HepG2 (cell line): ENCODE data around the gene CACNA2D1. TPM values are rescaled to one million over a fixed set of nuclear protein-coding genes. Genes with fewer than 3 reads are reported as not detected.

Experiments used
- ATAC-seq: fragments of 200-7000 bp; cut with Tn5 transposase; 3 replicates; pipeline ENCODE4 v1.9.1; 2020; ENCODE audit warnings: mild to moderate bottlenecking, moderate library complexity
- BruUV-seq: library from RNA; stranded (reverse); fragments of 400-500 nt; replicated peaks from 2 replicates; lab custom pipeline; 2021; lab: Mats Ljungman, UMichigan
- CTCF ChIA-PET: fragments of 300-600 bp; formaldehyde crosslinking; extraction: SDS; loops from one replicate; lab custom pipeline; 2021; ENCODE audit warnings: low total read pairs, inconsistent platforms, low intra/inter-chr PET ratio; lab: Yijun Ruan, JAX
- POLR2A ChIA-PET: fragments of 350-600 bp; sonication (Branson Sonifier 250); formaldehyde crosslinking; loops from one replicate; lab custom pipeline; 2020; ENCODE audit warnings: antibody characterized with exemption, inconsistent platforms; lab: Yijun Ruan, JAX
- DNase-seq: peaks from one replicate; pipeline ENCODE4 v3.0.0-alpha.2; 2015; ENCODE audit warnings: low spot score
- FAIRE-seq: peaks from 3 replicates; lab custom pipeline; 2011; peaks lifted over from hg19 to GRCh38; lab: Jason Lieb, UNC
- H2AFZ ChIP-seq: one replicate; pipeline ENCODE4 v1.6.1; 2011; ENCODE audit warnings: low read length, inconsistent platforms
- H3K27ac ChIP-seq: fragments of 300-600 bp; 3 replicates; pipeline ENCODE4 v1.8.0; 2011; ENCODE audit warnings: mixed run types, mild to moderate bottlenecking, mixed read lengths, low read length, inconsistent platforms; ENCODE audit not compliant: insufficient read depth; ENCODE audit errors: extremely low read length
- H3K27me3 ChIP-seq, 2 experiments: fragments of 200-600 bp in 1 of 2; 2 replicates in 1 of 2; 3 replicates in 1 of 2; pipeline versions ENCODE4 v1.6.0 to v1.8.0; 2011; ENCODE audit warnings: low read length in 2 of 2, mild to moderate bottlenecking in 2 of 2, moderate library complexity in 2 of 2, inconsistent platforms in 1 of 2; ENCODE audit not compliant: insufficient read depth in 2 of 2, control insufficient read depth in 1 of 2
- H3K36me3 ChIP-seq, 2 experiments: fragments of 200-600 bp in 1 of 2; replicated peaks in 1 of 2; 2 replicates in 1 of 2; 3 replicates in 1 of 2; pipeline versions ENCODE4 v1.5.1 to v1.8.0; 2011; ENCODE audit warnings: low read length in 2 of 2, inconsistent platforms in 1 of 2; ENCODE audit not compliant: insufficient read depth in 2 of 2, control insufficient read depth in 1 of 2
- H3K4me1 ChIP-seq: 2 replicates; pipeline ENCODE4 v1.5.1; 2012; ENCODE audit warnings: low read length, inconsistent platforms; ENCODE audit not compliant: insufficient read depth
- H3K4me2 ChIP-seq: 2 replicates; pipeline ENCODE4 v1.6.0; 2011; ENCODE audit warnings: low read depth, low read length, inconsistent platforms
- H3K4me3 ChIP-seq, 3 experiments: fragments of 200-600 bp in 1 of 3; sonication (generic), shearing (Covaris generic) in 1 of 3; replicated peaks in 1 of 3; 2 replicates each; pipeline ENCODE4 v1.5.1; 2011 to 2016; ENCODE audit warnings: low read length in 3 of 3, inconsistent platforms in 2 of 3, low read depth in 2 of 3, mild to moderate bottlenecking in 2 of 3, control low read depth in 1 of 3, mixed read lengths in 1 of 3; ENCODE audit not compliant: insufficient read depth in 1 of 3
- H3K79me2 ChIP-seq: one replicate; pipeline ENCODE4 v1.6.1; 2011; ENCODE audit warnings: low read length, inconsistent platforms; ENCODE audit not compliant: insufficient read depth
- H3K9ac ChIP-seq: 2 replicates; pipeline ENCODE4 v1.6.0; 2011; ENCODE audit warnings: mild to moderate bottlenecking, low read depth, low read length, inconsistent platforms; ENCODE audit not compliant: insufficient read depth
- H3K9me3 ChIP-seq: 2 replicates; pipeline ENCODE4 v1.5.1; 2012; ENCODE audit warnings: mild to moderate bottlenecking, low read length
- H4K20me1 ChIP-seq: 2 replicates; pipeline ENCODE4 v1.6.0; 2011; ENCODE audit warnings: inconsistent platforms, mild to moderate bottlenecking, low read length, moderate library complexity; ENCODE audit not compliant: insufficient read depth
- IRX3 ChIP-seq: sonication (generic); formaldehyde crosslinking; IDR thresholded peaks from 2 replicates; pipeline ENCODE4 v1.8.1; 2023; ENCODE audit warnings: mild to moderate bottlenecking, low read depth, missing genetic modification reagents, borderline replicate concordance
- NAIF1 ChIP-seq: sonication (generic); formaldehyde crosslinking; IDR thresholded peaks from 2 replicates; pipeline ENCODE4 v1.5.0; 2020; ENCODE audit warnings: mild to moderate bottlenecking, missing genetic modification reagents, borderline replicate concordance
- PRDM15 ChIP-seq: sonication (generic); formaldehyde crosslinking; IDR thresholded peaks from 2 replicates; pipeline ENCODE4 v1.4.0; 2020; ENCODE audit warnings: missing genetic modification reagents
- RFXANK ChIP-seq: IDR thresholded peaks from 2 replicates; pipeline ENCODE4 v1.6.1; 2016
- SMARCE1 ChIP-seq: fragments of 450-650 bp; IDR thresholded peaks from 2 replicates; pipeline ENCODE4 v1.6.1; 2017; ENCODE audit warnings: borderline replicate concordance
- ZC3H4 ChIP-seq: sonication (generic); formaldehyde crosslinking; IDR thresholded peaks from 2 replicates; pipeline ENCODE4 v1.4.0; 2020; ENCODE audit warnings: missing genetic modification reagents, borderline replicate concordance
- ZFP1 ChIP-seq: IDR thresholded peaks from 2 replicates; pipeline ENCODE4 v1.6.1; 2016
- ZNF530 ChIP-seq: sonication (generic); formaldehyde crosslinking; IDR thresholded peaks from 2 replicates; pipeline ENCODE4 v1.5.0; 2020; ENCODE audit warnings: low read depth, mild to moderate bottlenecking, missing genetic modification reagents
- ZNF709 ChIP-seq: sonication (generic); formaldehyde crosslinking; IDR thresholded peaks from 2 replicates; pipeline ENCODE4 v1.5.0; 2020; ENCODE audit warnings: mild to moderate bottlenecking, missing genetic modification reagents
- WGBS: methylation state at CpG from one replicate; pipeline ENCODE4 v1.1.6; 2017; ENCODE audit warnings: low lambda C conversion rate; 5-methylcytosine and 5-hydroxymethylcytosine counted together
- in situ Hi-C: cut with HindIII; loops from 2 replicates; pipeline ENCODE4 v1.10.0; 2017; ENCODE audit warnings: low pct_unique_long_range_greater_than_20kb; ENCODE audit not compliant: extremely low pct_ligation_motif_present
- intact Hi-C: fragments of 100-400 bp; cut with micrococcal nuclease; formaldehyde crosslinking; loops from one replicate; pipeline ENCODE4 v1.10.0; 2022; ENCODE audit not compliant: unreplicated experiment
- polyA plus RNA-seq, 8 experiments: library from polyadenylated mRNA; depleted of rRNA in 3 of 8; stranded (reverse) in 7 of 8; unstranded in 1 of 8; fragments of >200 nt; fragmentation: Illumina TruSeq in 4 of 8; extraction: Trizol in 4 of 8; gene quantifications; 2 replicates each; pipeline versions ENCODE4 v1.2.1 to v1.2.3, GENCODE V29; 2011 to 2016; ENCODE audit warnings: low read depth in 4 of 8, missing spikeins in 1 of 8, mixed read lengths in 1 of 8; ENCODE audit not compliant: insufficient read depth in 1 of 8
- total RNA-seq, 5 experiments: library from RNA; depleted of rRNA; stranded (reverse); fragments of >200 nt; fragmentation: Illumina TruSeq; extraction: Trizol; gene quantifications; 2 replicates each; pipeline ENCODE4 v1.2.3, GENCODE V29; 2016; ENCODE audit warnings: low read depth in 1 of 5
- TF ChIP-seq, protein P1 (sequence below): sonication (generic); formaldehyde crosslinking; IDR thresholded peaks from 2 replicates; pipeline ENCODE4 v1.5.0; 2020; ENCODE audit warnings: mild to moderate bottlenecking, missing genetic modification reagents, borderline replicate concordance
- TF ChIP-seq, protein P2 (sequence below): sonication (generic); formaldehyde crosslinking; IDR thresholded peaks from 2 replicates; pipeline ENCODE4 v1.4.0; 2020; ENCODE audit warnings: low read depth, mild to moderate bottlenecking, missing genetic modification reagents
- TF ChIP-seq, protein P3 (sequence below): sonication (generic); formaldehyde crosslinking; IDR thresholded peaks from 2 replicates; pipeline ENCODE4 v1.8.0; 2022; ENCODE audit warnings: missing genetic modification reagents, low read depth, mild to moderate bottlenecking, borderline replicate concordance

Gene CACNA2D1
- total and polyA plus RNA-seq, 2 of the 13 experiments (the other 11 are each of a cell fraction or from before 2014, with no cell fraction given): not detected

- H2AFZ ChIP-seq: no peak overlapping the region
- no peaks in the 10 kb centered on the region for H3K79me2 ChIP-seq
- WGBS: 42% methylated on average over 12 of the region's 13 CpGs
- H3K9ac ChIP-seq: no peak overlapping the region
- no peak for FAIRE-seq
- H3K9me3 ChIP-seq: no peaks in the 10 kb centered on the region
- in situ Hi-C loops: no loop called here
- BruUV-seq: no TSS peak
- CTCF ChIA-PET: no interaction called here
- no peaks in the 10 kb centered on the region for H3K4me1 ChIP-seq
- ATAC-seq: no peak
- no peak overlapping the region for H3K4me3 ChIP-seq
- intact Hi-C loops: no loop called here
- no peak overlapping the region for H3K27ac ChIP-seq
- H3K36me3 ChIP-seq: no peaks in the 10 kb centered on the region
- H4K20me1 ChIP-seq: no peaks in the 10 kb centered on the region
- no peak for DNase-seq
- POLR2A ChIA-PET: no interaction called here
- H3K4me2 ChIP-seq: no peak overlapping the region
- no peaks in the 10 kb centered on the region for H3K27me3 ChIP-seq
- TF ChIP-seq RFXANK (CRISPR knock-in tag) (no peak), SMARCE1 (no peak), ZFP1 (no peak), ZC3H4 (CRISPR knock-in tag) (no peak), ZNF709 (no peak), ZNF530 (no peak), IRX3 (CRISPR knock-in tag) (no peak), NAIF1 (no peak), PRDM15 (CRISPR knock-in tag) (no peak)
- TF ChIP-seq, protein P1, sequence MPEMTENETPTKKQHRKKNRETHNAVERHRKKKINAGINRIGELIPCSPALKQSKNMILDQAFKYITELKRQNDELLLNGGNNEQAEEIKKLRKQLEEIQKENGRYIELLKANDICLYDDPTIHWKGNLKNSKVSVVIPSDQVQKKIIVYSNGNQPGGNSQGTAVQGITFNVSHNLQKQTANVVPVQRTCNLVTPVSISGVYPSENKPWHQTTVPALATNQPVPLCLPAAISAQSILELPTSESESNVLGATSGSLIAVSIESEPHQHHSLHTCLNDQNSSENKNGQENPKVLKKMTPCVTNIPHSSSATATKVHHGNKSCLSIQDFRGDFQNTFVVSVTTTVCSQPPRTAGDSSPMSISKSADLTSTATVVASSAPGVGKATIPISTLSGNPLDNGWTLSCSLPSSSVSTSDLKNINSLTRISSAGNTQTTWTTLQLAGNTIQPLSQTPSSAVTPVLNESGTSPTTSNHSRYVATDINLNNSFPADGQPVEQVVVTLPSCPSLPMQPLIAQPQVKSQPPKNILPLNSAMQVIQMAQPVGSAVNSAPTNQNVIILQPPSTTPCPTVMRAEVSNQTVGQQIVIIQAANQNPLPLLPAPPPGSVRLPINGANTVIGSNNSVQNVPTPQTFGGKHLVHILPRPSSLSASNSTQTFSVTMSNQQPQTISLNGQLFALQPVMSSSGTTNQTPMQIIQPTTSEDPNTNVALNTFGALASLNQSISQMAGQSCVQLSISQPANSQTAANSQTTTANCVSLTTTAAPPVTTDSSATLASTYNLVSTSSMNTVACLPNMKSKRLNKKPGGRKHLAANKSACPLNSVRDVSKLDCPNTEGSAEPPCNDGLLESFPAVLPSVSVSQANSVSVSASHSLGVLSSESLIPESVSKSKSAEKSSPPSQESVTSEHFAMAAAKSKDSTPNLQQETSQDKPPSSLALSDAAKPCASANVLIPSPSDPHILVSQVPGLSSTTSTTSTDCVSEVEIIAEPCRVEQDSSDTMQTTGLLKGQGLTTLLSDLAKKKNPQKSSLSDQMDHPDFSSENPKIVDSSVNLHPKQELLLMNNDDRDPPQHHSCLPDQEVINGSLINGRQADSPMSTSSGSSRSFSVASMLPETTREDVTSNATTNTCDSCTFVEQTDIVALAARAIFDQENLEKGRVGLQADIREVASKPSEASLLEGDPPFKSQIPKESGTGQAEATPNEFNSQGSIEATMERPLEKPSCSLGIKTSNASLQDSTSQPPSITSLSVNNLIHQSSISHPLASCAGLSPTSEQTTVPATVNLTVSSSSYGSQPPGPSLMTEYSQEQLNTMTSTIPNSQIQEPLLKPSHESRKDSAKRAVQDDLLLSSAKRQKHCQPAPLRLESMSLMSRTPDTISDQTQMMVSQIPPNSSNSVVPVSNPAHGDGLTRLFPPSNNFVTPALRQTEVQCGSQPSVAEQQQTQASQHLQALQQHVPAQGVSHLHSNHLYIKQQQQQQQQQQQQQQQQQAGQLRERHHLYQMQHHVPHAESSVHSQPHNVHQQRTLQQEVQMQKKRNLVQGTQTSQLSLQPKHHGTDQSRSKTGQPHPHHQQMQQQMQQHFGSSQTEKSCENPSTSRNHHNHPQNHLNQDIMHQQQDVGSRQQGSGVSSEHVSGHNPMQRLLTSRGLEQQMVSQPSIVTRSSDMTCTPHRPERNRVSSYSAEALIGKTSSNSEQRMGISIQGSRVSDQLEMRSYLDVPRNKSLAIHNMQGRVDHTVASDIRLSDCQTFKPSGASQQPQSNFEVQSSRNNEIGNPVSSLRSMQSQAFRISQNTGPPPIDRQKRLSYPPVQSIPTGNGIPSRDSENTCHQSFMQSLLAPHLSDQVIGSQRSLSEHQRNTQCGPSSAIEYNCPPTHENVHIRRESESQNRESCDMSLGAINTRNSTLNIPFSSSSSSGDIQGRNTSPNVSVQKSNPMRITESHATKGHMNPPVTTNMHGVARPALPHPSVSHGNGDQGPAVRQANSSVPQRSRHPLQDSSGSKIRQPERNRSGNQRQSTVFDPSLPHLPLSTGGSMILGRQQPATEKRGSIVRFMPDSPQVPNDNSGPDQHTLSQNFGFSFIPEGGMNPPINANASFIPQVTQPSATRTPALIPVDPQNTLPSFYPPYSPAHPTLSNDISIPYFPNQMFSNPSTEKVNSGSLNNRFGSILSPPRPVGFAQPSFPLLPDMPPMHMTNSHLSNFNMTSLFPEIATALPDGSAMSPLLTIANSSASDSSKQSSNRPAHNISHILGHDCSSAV (CRISPR knock-in tag): no peak
- TF ChIP-seq, protein P2, sequence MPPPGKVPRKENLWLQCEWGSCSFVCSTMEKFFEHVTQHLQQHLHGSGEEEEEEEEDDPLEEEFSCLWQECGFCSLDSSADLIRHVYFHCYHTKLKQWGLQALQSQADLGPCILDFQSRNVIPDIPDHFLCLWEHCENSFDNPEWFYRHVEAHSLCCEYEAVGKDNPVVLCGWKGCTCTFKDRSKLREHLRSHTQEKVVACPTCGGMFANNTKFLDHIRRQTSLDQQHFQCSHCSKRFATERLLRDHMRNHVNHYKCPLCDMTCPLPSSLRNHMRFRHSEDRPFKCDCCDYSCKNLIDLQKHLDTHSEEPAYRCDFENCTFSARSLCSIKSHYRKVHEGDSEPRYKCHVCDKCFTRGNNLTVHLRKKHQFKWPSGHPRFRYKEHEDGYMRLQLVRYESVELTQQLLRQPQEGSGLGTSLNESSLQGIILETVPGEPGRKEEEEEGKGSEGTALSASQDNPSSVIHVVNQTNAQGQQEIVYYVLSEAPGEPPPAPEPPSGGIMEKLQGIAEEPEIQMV: no peak
- TF ChIP-seq, protein P3, sequence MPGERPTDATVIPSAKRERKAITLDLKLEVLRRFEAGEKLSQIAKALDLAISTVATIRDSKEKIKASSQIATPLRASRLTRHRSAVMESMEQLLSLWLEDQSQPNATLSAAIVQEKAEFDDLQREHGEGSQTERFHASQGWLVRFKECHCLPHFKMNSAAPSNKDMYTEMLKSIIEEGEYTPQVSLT (CRISPR knock-in tag): no peak
Observed at GRCh38 chr7:82202107-82202506, 241.5 kb downstream of the CACNA2D1 start.
